Islet precursor cell (in vitro differentiated cells): ENCODE measurements around the gene ZNF683.
A peak's percentile ranks its signal among the peaks of the same experiment; 100 is the strongest.

ENCODE experiments used
- DNase-seq: peaks from one replicate; pipeline ENCODE4 v3.0.0-alpha.2; 2018

Gene ZNF683

GRCh38 chr1:26357121-26357602, 15.4 kb downstream of the ZNF683 start:
- peak; percentile 51 for DNase-seq

- peak; percentile 41 for DNase-seq
Observed at GRCh38 chr1:26356106-26356505, 16.4 kb downstream of the ZNF683 start.

- no peak for DNase-seq
Observed at GRCh38 chr1:26354972-26355371, 17.6 kb downstream of the ZNF683 start.

- DNase-seq: peak; percentile 89
Observed at GRCh38 chr1:26353976-26354820, 18.4 kb downstream of the ZNF683 start, which contains the start of gene CRYBG2. Gene CRYBG2 (minus strand): TSS chr1:26354130. CDS start chr1:26346657, 7,473 bp downstream.

- no peak for DNase-seq
Observed at GRCh38 chr1:26353210-26353859, 19.2 kb downstream of the ZNF683 start.

GRCh38 chr1:26352338-26352679, 20.2 kb downstream of the ZNF683 start:
- no peak for DNase-seq

- peak; percentile 93 for DNase-seq
Observed at GRCh38 chr1:26351590-26352337, 20.8 kb downstream of the ZNF683 start.

- DNase-seq: peak; percentile 96
Observed at GRCh38 chr1:26350701-26351589, 21.6 kb downstream of the ZNF683 start.

- DNase-seq: no peak
Observed at GRCh38 chr1:26350343-26350700, 22.2 kb downstream of the ZNF683 start.

GRCh38 chr1:26349877-26350244, 22.7 kb downstream of the ZNF683 start:
- DNase-seq: no peak

- DNase-seq: peak; percentile 96
Observed at GRCh38 chr1:26349188-26349876, 23.2 kb downstream of the ZNF683 start.

GRCh38 chr1:26346274-26347033, 26.1 kb downstream of the ZNF683 start:
- DNase-seq: no peak

GRCh38 chr1:26345718-26346117, 26.8 kb downstream of the ZNF683 start:
- peak; percentile 52 for DNase-seq

GRCh38 chr1:26344147-26344920, 28.2 kb downstream of the ZNF683 start:
- no peak for DNase-seq

- no peak for DNase-seq
Observed at GRCh38 chr1:26340047-26340481, 32.5 kb downstream of the ZNF683 start.

GRCh38 chr1:26338670-26339069, 33.9 kb downstream of the ZNF683 start:
- DNase-seq: no peak

- DNase-seq: no peak
Observed at GRCh38 chr1:26337625-26338024, 34.9 kb downstream of the ZNF683 start.

- DNase-seq: no peak
Observed at GRCh38 chr1:26337206-26337535, 35.4 kb downstream of the ZNF683 start.

GRCh38 chr1:26336477-26337205, 35.9 kb downstream of the ZNF683 start:
- DNase-seq: peak; percentile 91
